WTC11 (cell line): ENCODE results near the gene LAT.

Source experiments
- KAT7 ChIP-seq: sonication (generic); formaldehyde crosslinking; IDR thresholded peaks from 2 replicates; pipeline ENCODE4 v1.8.1; 2023; ENCODE audit warnings: missing genetic modification reagents, mild to moderate bottlenecking, borderline replicate concordance
- NR2C2 ChIP-seq: sonication (generic); formaldehyde crosslinking; IDR thresholded peaks from 2 replicates; pipeline ENCODE4 v1.8.0; 2022; ENCODE audit warnings: mild to moderate bottlenecking, missing genetic modification reagents
- TEAD1 ChIP-seq: sonication (generic); formaldehyde crosslinking; IDR thresholded peaks from 2 replicates; pipeline ENCODE4 v1.8.0; 2022; ENCODE audit warnings: mild to moderate bottlenecking, missing genetic modification reagents
- ZBTB21 ChIP-seq: sonication (generic); formaldehyde crosslinking; IDR thresholded peaks from 2 replicates; pipeline ENCODE4 v1.8.1; 2023; ENCODE audit warnings: mild to moderate bottlenecking, missing genetic modification reagents, borderline replicate concordance
- TF ChIP-seq, protein P1 (sequence below): sonication (generic); formaldehyde crosslinking; IDR thresholded peaks from 2 replicates; pipeline ENCODE4 v1.8.1; 2023; ENCODE audit warnings: mild to moderate bottlenecking, moderate library complexity, missing genetic modification reagents
- TF ChIP-seq, protein P2 (sequence below): sonication (generic); formaldehyde crosslinking; IDR thresholded peaks from 2 replicates; pipeline ENCODE4 v1.8.0; 2022; ENCODE audit warnings: missing genetic modification reagents
- TF ChIP-seq, protein P3 (sequence below): sonication (generic); formaldehyde crosslinking; conservative IDR thresholded peaks from 2 replicates; pipeline ENCODE4 v1.8.1; 2022; ENCODE audit warnings: mild to moderate bottlenecking, missing genetic modification reagents
- TF ChIP-seq, protein P4 (sequence below): sonication (generic); formaldehyde crosslinking; IDR thresholded peaks from 2 replicates; pipeline ENCODE4 v1.8.1; 2023; ENCODE audit warnings: mild to moderate bottlenecking, missing genetic modification reagents, moderate library complexity
- TF ChIP-seq, protein P5 (sequence below): sonication (generic); formaldehyde crosslinking; IDR thresholded peaks from 2 replicates; pipeline ENCODE4 v1.8.0; 2022; ENCODE audit warnings: mild to moderate bottlenecking, missing genetic modification reagents

DNA sequence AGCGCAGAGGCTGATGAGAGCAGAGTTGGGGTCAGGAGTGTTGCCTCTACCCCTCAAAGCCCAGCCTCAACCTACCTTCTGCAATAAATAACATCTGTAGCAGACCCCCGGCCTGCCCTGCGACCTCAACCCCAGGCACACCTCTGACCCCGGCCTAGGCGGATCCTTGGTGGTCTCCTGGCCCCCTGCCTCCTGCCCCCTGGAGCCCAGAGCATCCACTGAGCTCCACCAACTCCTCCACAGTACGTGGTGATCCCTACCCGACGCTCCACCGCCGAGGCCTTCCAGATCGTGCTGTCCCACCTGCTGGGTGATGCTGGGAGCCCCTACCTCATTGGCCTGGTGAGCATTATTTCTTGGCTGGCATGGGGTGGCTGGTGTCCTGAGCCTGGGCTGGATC, 1.9 kb upstream of the LAT start:
- TF ChIP-seq ZBTB21 (CRISPR knock-in tag) (no peak), TEAD1 (CRISPR knock-in tag) (no peak), NR2C2 (CRISPR knock-in tag) (no peak), KAT7 (CRISPR knock-in tag) (no peak)
- TF ChIP-seq, protein P1, sequence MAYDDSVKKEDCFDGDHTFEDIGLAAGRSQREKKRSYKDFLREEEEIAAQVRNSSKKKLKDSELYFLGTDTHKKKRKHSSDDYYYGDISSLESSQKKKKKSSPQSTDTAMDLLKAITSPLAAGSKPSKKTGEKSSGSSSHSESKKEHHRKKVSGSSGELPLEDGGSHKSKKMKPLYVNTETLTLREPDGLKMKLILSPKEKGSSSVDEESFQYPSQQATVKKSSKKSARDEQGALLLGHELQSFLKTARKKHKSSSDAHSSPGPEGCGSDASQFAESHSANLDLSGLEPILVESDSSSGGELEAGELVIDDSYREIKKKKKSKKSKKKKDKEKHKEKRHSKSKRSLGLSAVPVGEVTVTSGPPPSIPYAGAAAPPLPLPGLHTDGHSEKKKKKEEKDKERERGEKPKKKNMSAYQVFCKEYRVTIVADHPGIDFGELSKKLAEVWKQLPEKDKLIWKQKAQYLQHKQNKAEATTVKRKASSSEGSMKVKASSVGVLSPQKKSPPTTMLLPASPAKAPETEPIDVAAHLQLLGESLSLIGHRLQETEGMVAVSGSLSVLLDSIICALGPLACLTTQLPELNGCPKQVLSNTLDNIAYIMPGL (CRISPR knock-in tag) = no peak
- TF ChIP-seq, protein P2, sequence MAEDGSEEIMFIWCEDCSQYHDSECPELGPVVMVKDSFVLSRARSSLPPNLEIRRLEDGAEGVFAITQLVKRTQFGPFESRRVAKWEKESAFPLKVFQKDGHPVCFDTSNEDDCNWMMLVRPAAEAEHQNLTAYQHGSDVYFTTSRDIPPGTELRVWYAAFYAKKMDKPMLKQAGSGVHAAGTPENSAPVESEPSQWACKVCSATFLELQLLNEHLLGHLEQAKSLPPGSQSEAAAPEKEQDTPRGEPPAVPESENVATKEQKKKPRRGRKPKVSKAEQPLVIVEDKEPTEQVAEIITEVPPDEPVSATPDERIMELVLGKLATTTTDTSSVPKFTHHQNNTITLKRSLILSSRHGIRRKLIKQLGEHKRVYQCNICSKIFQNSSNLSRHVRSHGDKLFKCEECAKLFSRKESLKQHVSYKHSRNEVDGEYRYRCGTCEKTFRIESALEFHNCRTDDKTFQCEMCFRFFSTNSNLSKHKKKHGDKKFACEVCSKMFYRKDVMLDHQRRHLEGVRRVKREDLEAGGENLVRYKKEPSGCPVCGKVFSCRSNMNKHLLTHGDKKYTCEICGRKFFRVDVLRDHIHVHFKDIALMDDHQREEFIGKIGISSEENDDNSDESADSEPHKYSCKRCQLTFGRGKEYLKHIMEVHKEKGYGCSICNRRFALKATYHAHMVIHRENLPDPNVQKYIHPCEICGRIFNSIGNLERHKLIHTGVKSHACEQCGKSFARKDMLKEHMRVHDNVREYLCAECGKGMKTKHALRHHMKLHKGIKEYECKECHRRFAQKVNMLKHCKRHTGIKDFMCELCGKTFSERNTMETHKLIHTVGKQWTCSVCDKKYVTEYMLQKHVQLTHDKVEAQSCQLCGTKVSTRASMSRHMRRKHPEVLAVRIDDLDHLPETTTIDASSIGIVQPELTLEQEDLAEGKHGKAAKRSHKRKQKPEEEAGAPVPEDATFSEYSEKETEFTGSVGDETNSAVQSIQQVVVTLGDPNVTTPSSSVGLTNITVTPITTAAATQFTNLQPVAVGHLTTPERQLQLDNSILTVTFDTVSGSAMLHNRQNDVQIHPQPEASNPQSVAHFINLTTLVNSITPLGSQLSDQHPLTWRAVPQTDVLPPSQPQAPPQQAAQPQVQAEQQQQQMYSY (CRISPR knock-in tag) = no peak
- TF ChIP-seq, protein P3, sequence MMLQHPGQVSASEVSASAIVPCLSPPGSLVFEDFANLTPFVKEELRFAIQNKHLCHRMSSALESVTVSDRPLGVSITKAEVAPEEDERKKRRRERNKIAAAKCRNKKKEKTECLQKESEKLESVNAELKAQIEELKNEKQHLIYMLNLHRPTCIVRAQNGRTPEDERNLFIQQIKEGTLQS = no peak
- TF ChIP-seq, protein P4, sequence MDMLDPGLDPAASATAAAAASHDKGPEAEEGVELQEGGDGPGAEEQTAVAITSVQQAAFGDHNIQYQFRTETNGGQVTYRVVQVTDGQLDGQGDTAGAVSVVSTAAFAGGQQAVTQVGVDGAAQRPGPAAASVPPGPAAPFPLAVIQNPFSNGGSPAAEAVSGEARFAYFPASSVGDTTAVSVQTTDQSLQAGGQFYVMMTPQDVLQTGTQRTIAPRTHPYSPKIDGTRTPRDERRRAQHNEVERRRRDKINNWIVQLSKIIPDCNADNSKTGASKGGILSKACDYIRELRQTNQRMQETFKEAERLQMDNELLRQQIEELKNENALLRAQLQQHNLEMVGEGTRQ (CRISPR knock-in tag) = no peak
- TF ChIP-seq, protein P5, sequence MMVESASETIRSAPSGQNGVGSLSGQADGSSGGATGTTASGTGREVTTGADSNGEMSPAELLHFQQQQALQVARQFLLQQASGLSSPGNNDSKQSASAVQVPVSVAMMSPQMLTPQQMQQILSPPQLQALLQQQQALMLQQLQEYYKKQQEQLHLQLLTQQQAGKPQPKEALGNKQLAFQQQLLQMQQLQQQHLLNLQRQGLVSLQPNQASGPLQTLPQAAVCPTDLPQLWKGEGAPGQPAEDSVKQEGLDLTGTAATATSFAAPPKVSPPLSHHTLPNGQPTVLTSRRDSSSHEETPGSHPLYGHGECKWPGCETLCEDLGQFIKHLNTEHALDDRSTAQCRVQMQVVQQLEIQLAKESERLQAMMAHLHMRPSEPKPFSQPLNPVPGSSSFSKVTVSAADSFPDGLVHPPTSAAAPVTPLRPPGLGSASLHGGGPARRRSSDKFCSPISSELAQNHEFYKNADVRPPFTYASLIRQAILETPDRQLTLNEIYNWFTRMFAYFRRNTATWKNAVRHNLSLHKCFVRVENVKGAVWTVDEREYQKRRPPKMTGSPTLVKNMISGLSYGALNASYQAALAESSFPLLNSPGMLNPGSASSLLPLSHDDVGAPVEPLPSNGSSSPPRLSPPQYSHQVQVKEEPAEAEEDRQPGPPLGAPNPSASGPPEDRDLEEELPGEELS = no peak
